WTC11 (cell line): ENCODE measurements around the gene HDC. TPM values are rescaled to one million over a fixed set of nuclear protein-coding genes. Genes with fewer than 3 reads are reported as not detected.

ENCODE experiments used
- ATAC-seq: fragments of 200-7000 bp; cut with Tn5 transposase; 2 replicates; pipeline ENCODE4 v1.10.0; 2021; ENCODE audit warnings: mild to moderate bottlenecking, moderate library complexity
- CTCF ChIA-PET: fragments of 300-600 bp; sonication (Branson Sonifier 250); formaldehyde crosslinking; loops from one replicate; lab custom pipeline; 2021; ENCODE audit warnings: antibody characterized with exemption; lab: Charles Lee
- POLR2A ChIA-PET: fragments of 350-600 bp; sonication (Branson Sonifier 250); formaldehyde crosslinking; loops from one replicate; lab custom pipeline; 2021; ENCODE audit warnings: antibody characterized with exemption; lab: Charles Lee
- DNase-seq: peaks from one replicate; pipeline ENCODE4 v3.0.0; 2021; ENCODE audit warnings: low spot score
- H3K27ac Mint-ChIP-seq: 2 replicates; pipeline ENCODE4 v1.8.0; 2021; ENCODE audit warnings: mixed read lengths
- H3K27me3 Mint-ChIP-seq: 2 replicates; pipeline ENCODE4 v1.8.0; 2021; ENCODE audit warnings: low read depth, mild to moderate bottlenecking, moderate library complexity, mixed read lengths
- H3K36me3 Mint-ChIP-seq: 2 replicates; pipeline ENCODE4 v1.8.0; 2021; ENCODE audit warnings: mixed read lengths
- H3K4me1 Mint-ChIP-seq: 2 replicates; pipeline ENCODE4 v1.8.0; 2022; ENCODE audit warnings: mixed read lengths
- H3K4me3 Mint-ChIP-seq: 2 replicates; pipeline ENCODE4 v1.8.0; 2021; ENCODE audit warnings: mild to moderate bottlenecking, moderate library complexity, mixed read lengths
- H3K9me3 Mint-ChIP-seq: 2 replicates; pipeline ENCODE4 v1.8.0; 2021; ENCODE audit warnings: mixed read lengths
- ELF4 ChIP-seq: sonication (generic); formaldehyde crosslinking; IDR thresholded peaks from 2 replicates; pipeline ENCODE4 v1.8.1; 2022; ENCODE audit warnings: low read depth, mild to moderate bottlenecking, moderate library complexity, missing genetic modification reagents
- FOXK1 ChIP-seq: sonication (generic); formaldehyde crosslinking; IDR thresholded peaks from 2 replicates; pipeline ENCODE4 v1.8.0; 2022; ENCODE audit warnings: mild to moderate bottlenecking, moderate library complexity, missing genetic modification reagents
- FOXP1 ChIP-seq: sonication (generic); formaldehyde crosslinking; IDR thresholded peaks from 2 replicates; pipeline ENCODE4 v1.8.0; 2022; ENCODE audit warnings: missing genetic modification reagents, mild to moderate bottlenecking, moderate library complexity, borderline replicate concordance
- GABPB1 ChIP-seq: sonication (generic); formaldehyde crosslinking; IDR thresholded peaks from 2 replicates; pipeline ENCODE4 v1.8.1; 2023; ENCODE audit warnings: mild to moderate bottlenecking, missing genetic modification reagents
- GTF2I ChIP-seq: fragments of 250-450 bp; sonication (Bioruptor Pico); conservative IDR thresholded peaks from 2 replicates; pipeline ENCODE4 v1.4.0; 2021; ENCODE audit warnings: mild to moderate bottlenecking
- JUN ChIP-seq: sonication (generic); formaldehyde crosslinking; IDR thresholded peaks from 2 replicates; pipeline ENCODE4 v1.8.0; 2023; ENCODE audit warnings: mild to moderate bottlenecking, missing genetic modification reagents
- NFYB ChIP-seq: sonication (generic); formaldehyde crosslinking; conservative IDR thresholded peaks from 2 replicates; pipeline ENCODE4 v1.8.0; 2022; ENCODE audit warnings: low read depth, missing genetic modification reagents
- RELA ChIP-seq: sonication (generic); formaldehyde crosslinking; IDR thresholded peaks from 2 replicates; pipeline ENCODE4 v1.8.1; 2022; ENCODE audit warnings: missing genetic modification reagents, mild to moderate bottlenecking, borderline replicate concordance
- SOX15 ChIP-seq: fragments of 250-450 bp; sonication (Bioruptor Pico); IDR thresholded peaks from 2 replicates; pipeline ENCODE4 v1.9.0; 2021; ENCODE audit warnings: mild to moderate bottlenecking
- SP1 ChIP-seq: sonication (generic); formaldehyde crosslinking; conservative IDR thresholded peaks from 2 replicates; pipeline ENCODE4 v1.8.1; 2022; ENCODE audit warnings: missing genetic modification reagents
- ZBTB21 ChIP-seq: sonication (generic); formaldehyde crosslinking; IDR thresholded peaks from 2 replicates; pipeline ENCODE4 v1.8.1; 2023; ENCODE audit warnings: mild to moderate bottlenecking, missing genetic modification reagents, borderline replicate concordance
- ZNF416 ChIP-seq: fragments of 250-450 bp; sonication (Bioruptor Pico); IDR thresholded peaks from 2 replicates; pipeline ENCODE4 v1.9.0; 2021; ENCODE audit warnings: mild to moderate bottlenecking, inconsistent platforms
- ZNF423 ChIP-seq: fragments of 250-450 bp; sonication (Bioruptor Pico); IDR thresholded peaks from 2 replicates; pipeline ENCODE4 v2.1.2; 2022; ENCODE audit warnings: mild to moderate bottlenecking, moderate library complexity
- total RNA-seq: library from RNA; stranded (reverse); gene quantifications from 3 replicates; pipeline ENCODE4 v1.2.3, GENCODE V29; 2021
- TF ChIP-seq, protein P1 (sequence below): sonication (generic); formaldehyde crosslinking; IDR thresholded peaks from 2 replicates; pipeline ENCODE4 v1.8.0; 2022; ENCODE audit warnings: mild to moderate bottlenecking, missing genetic modification reagents
- TF ChIP-seq, protein P2 (sequence below): sonication (generic); formaldehyde crosslinking; IDR thresholded peaks from 2 replicates; pipeline ENCODE4 v1.8.0; 2022; ENCODE audit warnings: missing genetic modification reagents
- TF ChIP-seq, protein P3 (sequence below): fragments of 250-450 bp; sonication (Bioruptor Pico); IDR thresholded peaks from 2 replicates; pipeline ENCODE4 v1.9.0; 2021; ENCODE audit warnings: mild to moderate bottlenecking
- TF ChIP-seq, protein P4 (sequence below): fragments of 250-450 bp; sonication (Bioruptor Pico); IDR thresholded peaks from 2 replicates; pipeline ENCODE4 v1.9.0; 2021; ENCODE audit warnings: mild to moderate bottlenecking
- TF ChIP-seq, protein P5 (sequence below): sonication (generic); formaldehyde crosslinking; IDR thresholded peaks from 2 replicates; pipeline ENCODE4 v1.8.1; 2023; ENCODE audit warnings: mild to moderate bottlenecking, missing genetic modification reagents, borderline replicate concordance
- TF ChIP-seq, protein P6 (sequence below): sonication (generic); formaldehyde crosslinking; IDR thresholded peaks from 2 replicates; pipeline ENCODE4 v1.8.1; 2023; ENCODE audit warnings: mild to moderate bottlenecking, missing genetic modification reagents

Gene HDC
- total RNA-seq, 1 experiment from 2014 or later = not detected

DNA sequence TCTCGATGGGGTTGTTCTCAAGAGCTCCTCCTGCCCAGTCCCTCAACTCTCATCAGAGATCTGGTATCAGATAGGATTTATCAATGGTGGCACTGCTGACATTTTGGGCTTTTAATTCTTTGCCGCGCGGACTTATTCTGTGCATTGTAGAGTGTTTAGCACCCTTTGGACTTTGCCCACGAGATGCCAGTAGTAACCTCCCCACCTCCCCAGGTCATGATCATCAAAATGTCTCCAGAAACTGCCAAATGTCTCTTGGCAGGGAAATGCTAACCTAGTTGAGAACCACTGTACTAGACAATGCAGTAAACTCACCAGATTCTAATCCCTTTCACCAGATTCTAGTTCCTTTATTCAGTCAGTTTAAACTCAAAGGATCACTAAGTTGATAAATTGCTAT is 59.5 kb downstream of the HDC start:
- POLR2A ChIA-PET = no interaction called here
- H3K27me3 Mint-ChIP-seq = no peaks in the 10 kb centered on the region
- H3K4me3 Mint-ChIP-seq = no peak overlapping the region
- CTCF ChIA-PET = no interaction called here
- ATAC-seq = no peak
- DNase-seq = no peak
- peaks cover under 1% of the 10 kb centered on the region for H3K9me3 Mint-ChIP-seq
- H3K4me1 Mint-ChIP-seq = peaks cover 8% of the 10 kb centered on the region; the same call in 1 of the 2 replicates
- H3K36me3 Mint-ChIP-seq = peaks cover 4% of the 10 kb centered on the region
- TF ChIP-seq GTF2I (CRISPR knock-in tag) (no peak), JUN (no peak), ELF4 (CRISPR knock-in tag) (no peak), RELA (no peak), NFYB (CRISPR knock-in tag) (no peak), SP1 (CRISPR knock-in tag) (no peak), FOXK1 (CRISPR knock-in tag) (no peak), GABPB1 (CRISPR knock-in tag) (no peak)
- TF ChIP-seq, protein P1, sequence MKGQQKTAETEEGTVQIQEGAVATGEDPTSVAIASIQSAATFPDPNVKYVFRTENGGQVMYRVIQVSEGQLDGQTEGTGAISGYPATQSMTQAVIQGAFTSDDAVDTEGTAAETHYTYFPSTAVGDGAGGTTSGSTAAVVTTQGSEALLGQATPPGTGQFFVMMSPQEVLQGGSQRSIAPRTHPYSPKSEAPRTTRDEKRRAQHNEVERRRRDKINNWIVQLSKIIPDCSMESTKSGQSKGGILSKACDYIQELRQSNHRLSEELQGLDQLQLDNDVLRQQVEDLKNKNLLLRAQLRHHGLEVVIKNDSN (CRISPR knock-in tag) = no peak
- TF ChIP-seq, protein P2, sequence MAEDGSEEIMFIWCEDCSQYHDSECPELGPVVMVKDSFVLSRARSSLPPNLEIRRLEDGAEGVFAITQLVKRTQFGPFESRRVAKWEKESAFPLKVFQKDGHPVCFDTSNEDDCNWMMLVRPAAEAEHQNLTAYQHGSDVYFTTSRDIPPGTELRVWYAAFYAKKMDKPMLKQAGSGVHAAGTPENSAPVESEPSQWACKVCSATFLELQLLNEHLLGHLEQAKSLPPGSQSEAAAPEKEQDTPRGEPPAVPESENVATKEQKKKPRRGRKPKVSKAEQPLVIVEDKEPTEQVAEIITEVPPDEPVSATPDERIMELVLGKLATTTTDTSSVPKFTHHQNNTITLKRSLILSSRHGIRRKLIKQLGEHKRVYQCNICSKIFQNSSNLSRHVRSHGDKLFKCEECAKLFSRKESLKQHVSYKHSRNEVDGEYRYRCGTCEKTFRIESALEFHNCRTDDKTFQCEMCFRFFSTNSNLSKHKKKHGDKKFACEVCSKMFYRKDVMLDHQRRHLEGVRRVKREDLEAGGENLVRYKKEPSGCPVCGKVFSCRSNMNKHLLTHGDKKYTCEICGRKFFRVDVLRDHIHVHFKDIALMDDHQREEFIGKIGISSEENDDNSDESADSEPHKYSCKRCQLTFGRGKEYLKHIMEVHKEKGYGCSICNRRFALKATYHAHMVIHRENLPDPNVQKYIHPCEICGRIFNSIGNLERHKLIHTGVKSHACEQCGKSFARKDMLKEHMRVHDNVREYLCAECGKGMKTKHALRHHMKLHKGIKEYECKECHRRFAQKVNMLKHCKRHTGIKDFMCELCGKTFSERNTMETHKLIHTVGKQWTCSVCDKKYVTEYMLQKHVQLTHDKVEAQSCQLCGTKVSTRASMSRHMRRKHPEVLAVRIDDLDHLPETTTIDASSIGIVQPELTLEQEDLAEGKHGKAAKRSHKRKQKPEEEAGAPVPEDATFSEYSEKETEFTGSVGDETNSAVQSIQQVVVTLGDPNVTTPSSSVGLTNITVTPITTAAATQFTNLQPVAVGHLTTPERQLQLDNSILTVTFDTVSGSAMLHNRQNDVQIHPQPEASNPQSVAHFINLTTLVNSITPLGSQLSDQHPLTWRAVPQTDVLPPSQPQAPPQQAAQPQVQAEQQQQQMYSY (CRISPR knock-in tag) = no peak
- TF ChIP-seq, protein P3, sequence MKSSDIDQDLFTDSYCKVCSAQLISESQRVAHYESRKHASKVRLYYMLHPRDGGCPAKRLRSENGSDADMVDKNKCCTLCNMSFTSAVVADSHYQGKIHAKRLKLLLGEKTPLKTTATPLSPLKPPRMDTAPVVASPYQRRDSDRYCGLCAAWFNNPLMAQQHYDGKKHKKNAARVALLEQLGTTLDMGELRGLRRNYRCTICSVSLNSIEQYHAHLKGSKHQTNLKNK (CRISPR knock-in tag) = no peak
- TF ChIP-seq, all 79 proteins: peak for 0
- no peak overlapping the region for H3K27ac Mint-ChIP-seq

DNA sequence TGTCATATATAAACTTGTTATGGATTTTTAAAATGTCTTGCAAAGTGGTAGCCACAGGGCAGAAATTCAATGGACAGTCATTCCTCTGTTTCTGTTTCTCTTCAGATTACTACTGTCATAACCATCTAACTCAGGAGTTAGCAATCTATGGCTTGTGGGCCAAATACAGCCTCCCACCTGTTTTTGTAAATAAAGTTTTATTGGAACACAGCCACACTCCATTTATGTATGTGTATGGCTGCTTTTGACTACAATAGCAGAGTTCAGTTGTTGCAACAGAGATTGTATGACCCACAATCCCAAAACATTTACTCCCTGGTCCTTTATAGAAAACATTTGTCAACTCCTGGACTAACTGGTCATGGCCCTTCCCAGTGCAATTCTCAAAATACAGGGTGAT is 63.5 kb downstream of the HDC start:
- ATAC-seq (no peak), DNase-seq (no peak)
- Mint-ChIP-seq H3K4me3 (no peak overlapping the region), H3K36me3 (no peaks in the 10 kb centered on the region), H3K4me1 (no peaks in the 10 kb centered on the region), H3K27me3 (no peaks in the 10 kb centered on the region), H3K27ac (no peak overlapping the region), H3K9me3 (no peaks in the 10 kb centered on the region)
- ChIA-PET CTCF (no interaction called here), POLR2A (no interaction called here)
- no peak for TF ChIP-seq ZNF423 (CRISPR knock-in tag)
- no peak for TF ChIP-seq FOXP1 (CRISPR knock-in tag)
- TF ChIP-seq, protein P4, sequence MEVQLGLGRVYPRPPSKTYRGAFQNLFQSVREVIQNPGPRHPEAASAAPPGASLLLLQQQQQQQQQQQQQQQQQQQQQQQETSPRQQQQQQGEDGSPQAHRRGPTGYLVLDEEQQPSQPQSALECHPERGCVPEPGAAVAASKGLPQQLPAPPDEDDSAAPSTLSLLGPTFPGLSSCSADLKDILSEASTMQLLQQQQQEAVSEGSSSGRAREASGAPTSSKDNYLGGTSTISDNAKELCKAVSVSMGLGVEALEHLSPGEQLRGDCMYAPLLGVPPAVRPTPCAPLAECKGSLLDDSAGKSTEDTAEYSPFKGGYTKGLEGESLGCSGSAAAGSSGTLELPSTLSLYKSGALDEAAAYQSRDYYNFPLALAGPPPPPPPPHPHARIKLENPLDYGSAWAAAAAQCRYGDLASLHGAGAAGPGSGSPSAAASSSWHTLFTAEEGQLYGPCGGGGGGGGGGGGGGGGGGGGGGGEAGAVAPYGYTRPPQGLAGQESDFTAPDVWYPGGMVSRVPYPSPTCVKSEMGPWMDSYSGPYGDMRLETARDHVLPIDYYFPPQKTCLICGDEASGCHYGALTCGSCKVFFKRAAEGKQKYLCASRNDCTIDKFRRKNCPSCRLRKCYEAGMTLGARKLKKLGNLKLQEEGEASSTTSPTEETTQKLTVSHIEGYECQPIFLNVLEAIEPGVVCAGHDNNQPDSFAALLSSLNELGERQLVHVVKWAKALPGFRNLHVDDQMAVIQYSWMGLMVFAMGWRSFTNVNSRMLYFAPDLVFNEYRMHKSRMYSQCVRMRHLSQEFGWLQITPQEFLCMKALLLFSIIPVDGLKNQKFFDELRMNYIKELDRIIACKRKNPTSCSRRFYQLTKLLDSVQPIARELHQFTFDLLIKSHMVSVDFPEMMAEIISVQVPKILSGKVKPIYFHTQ = no peak
- TF ChIP-seq ZNF416 (CRISPR knock-in tag) = no peak

DNA sequence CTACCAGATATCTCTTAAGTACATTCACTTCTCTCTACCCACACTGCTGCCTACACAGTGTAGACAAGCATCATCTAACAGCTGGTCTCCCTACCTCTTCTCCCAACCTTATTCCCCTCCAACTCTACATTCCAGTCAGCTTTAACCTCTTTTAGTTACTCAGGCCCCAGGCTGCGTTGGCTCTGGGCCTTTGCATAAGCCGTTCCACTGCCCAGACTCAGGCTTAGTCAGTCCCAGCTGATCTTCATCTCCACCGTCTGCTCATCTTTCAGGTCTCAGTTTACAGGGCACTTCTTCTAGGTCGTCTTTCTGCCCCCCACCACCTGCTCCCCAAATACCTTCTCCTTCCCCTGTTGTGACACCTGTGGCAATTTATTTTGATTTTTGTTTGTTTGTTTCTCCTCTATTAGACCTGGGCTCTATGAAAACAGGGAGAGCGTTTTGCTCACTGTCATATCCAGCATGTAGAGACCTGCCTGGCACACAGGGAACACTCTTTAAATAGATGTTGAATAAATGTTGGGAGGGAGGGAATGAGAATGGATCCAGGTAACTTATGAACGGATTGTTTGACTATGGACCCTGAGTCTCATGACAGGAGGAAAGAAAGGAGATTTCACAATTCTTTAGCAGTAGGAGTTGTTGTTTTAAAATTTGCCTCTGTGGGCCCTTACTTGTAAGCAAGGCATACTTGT is 72.5 kb downstream of the HDC start:
- Mint-ChIP-seq H3K27ac (no peak overlapping the region), H3K4me3 (no peak overlapping the region), H3K36me3 (no peaks in the 10 kb centered on the region), H3K4me1 (peaks cover 2% of the 10 kb centered on the region), H3K27me3 (no peaks in the 10 kb centered on the region), H3K9me3 (no peaks in the 10 kb centered on the region)
- no peak for TF ChIP-seq SOX15 (CRISPR knock-in tag)
- TF ChIP-seq, protein P5, sequence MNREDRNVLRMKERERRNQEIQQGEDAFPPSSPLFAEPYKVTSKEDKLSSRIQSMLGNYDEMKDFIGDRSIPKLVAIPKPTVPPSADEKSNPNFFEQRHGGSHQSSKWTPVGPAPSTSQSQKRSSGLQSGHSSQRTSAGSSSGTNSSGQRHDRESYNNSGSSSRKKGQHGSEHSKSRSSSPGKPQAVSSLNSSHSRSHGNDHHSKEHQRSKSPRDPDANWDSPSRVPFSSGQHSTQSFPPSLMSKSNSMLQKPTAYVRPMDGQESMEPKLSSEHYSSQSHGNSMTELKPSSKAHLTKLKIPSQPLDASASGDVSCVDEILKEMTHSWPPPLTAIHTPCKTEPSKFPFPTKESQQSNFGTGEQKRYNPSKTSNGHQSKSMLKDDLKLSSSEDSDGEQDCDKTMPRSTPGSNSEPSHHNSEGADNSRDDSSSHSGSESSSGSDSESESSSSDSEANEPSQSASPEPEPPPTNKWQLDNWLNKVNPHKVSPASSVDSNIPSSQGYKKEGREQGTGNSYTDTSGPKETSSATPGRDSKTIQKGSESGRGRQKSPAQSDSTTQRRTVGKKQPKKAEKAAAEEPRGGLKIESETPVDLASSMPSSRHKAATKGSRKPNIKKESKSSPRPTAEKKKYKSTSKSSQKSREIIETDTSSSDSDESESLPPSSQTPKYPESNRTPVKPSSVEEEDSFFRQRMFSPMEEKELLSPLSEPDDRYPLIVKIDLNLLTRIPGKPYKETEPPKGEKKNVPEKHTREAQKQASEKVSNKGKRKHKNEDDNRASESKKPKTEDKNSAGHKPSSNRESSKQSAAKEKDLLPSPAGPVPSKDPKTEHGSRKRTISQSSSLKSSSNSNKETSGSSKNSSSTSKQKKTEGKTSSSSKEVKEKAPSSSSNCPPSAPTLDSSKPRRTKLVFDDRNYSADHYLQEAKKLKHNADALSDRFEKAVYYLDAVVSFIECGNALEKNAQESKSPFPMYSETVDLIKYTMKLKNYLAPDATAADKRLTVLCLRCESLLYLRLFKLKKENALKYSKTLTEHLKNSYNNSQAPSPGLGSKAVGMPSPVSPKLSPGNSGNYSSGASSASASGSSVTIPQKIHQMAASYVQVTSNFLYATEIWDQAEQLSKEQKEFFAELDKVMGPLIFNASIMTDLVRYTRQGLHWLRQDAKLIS = no peak
- TF ChIP-seq ZBTB21 (CRISPR knock-in tag) = no peak
- TF ChIP-seq, protein P6, sequence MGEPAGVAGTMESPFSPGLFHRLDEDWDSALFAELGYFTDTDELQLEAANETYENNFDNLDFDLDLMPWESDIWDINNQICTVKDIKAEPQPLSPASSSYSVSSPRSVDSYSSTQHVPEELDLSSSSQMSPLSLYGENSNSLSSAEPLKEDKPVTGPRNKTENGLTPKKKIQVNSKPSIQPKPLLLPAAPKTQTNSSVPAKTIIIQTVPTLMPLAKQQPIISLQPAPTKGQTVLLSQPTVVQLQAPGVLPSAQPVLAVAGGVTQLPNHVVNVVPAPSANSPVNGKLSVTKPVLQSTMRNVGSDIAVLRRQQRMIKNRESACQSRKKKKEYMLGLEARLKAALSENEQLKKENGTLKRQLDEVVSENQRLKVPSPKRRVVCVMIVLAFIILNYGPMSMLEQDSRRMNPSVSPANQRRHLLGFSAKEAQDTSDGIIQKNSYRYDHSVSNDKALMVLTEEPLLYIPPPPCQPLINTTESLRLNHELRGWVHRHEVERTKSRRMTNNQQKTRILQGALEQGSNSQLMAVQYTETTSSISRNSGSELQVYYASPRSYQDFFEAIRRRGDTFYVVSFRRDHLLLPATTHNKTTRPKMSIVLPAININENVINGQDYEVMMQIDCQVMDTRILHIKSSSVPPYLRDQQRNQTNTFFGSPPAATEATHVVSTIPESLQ (CRISPR knock-in tag) = no peak
- DNase-seq (no peak), ATAC-seq (no peak)
- CTCF ChIA-PET = interaction anchor here (0.7 kb wide), 1 partner anchor 11 kb away, joined by 3 read pairs; the partner anchor contains the start of gene SLC27A2
- POLR2A ChIA-PET = no interaction called here
